ENCODE measurements around the gene TCP11L1. TPM values are rescaled to one million over a fixed set of nuclear protein-coding genes. Genes with fewer than 3 reads are reported as not detected.
"Not testable (repeated sequence)": the region's sequence is repeated elsewhere in the genome, so short reads cannot be mapped to it uniquely, and the experiment has no call there.

Gene TCP11L1
- total RNA-seq, 1 donor from 2014 or later: 13.8 TPM

DNA sequence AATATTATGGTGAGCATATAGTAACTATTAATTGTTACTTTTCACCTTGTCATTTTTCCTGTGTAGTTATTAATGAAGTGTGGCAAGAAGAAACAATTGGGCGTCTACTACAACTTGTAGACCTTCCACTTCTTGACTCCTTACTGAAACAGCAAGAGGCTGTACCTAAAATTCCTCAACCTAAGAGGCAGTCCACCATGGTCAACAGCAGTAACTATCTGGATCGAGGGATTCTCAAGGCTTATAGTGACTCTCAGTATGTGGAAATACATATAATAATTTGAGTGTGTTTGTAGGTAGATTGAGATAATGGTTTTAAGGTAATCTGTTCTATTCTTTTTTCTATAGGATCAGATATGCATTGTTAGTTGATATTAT, 10.8 kb upstream of the TCP11L1 start:
- intact Hi-C loops (cut with micrococcal nuclease): no loop called here

DNA sequence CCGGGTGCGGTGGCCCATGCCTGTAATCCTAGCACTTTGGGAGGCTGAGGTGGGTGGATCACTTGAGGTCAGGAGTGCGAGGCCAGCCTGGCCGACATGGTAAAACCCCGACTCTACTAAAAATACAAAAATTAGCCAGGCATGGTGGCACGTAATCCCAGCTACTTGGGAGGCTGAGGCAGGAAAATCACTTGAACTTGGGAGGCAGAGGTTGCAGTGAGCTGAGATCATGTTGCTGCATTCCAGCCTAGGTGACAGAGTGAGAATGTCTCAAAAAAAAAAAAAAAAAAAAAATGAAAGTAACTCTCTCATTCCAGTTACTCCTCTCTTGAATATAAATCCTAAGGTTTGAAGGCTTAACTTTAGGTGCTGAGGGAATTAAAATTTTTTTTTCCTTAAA, 10.2 kb upstream of the TCP11L1 start:
- intact Hi-C loops (cut with micrococcal nuclease): not testable (repeated sequence)

DNA sequence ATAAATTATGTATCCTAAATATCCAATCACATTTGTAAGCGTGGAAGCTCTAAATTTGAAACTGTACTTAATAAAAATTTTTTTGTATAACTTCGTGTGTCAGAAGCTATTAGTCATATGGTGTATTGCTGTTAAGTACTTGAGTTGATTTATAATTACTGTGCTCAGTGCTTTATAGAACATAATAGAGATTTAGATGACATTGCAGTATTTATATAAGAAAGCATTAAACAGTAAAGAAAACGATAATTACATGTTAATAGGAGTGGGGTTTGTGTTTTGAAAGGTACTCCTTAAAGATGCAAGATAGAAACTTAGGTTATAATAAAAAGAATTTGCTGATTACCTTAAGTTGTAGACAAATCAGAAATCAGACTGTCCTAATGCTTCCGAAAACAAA, 5.9 kb upstream of the TCP11L1 start:
- intact Hi-C loops (cut with micrococcal nuclease): loop anchor here (10.0 kb wide), 1 partner anchor 1021 kb away; the partner anchor contains the start of gene CAPRIN1

- intact Hi-C loops (cut with micrococcal nuclease): loop anchor here (10.0 kb wide), 1 partner anchor 1020 kb away; the partner anchor contains the start of gene CAPRIN1
These were observed 4.4 kb upstream of the TCP11L1 start for GRCh38 chr11:33035011-33035410.

DNA sequence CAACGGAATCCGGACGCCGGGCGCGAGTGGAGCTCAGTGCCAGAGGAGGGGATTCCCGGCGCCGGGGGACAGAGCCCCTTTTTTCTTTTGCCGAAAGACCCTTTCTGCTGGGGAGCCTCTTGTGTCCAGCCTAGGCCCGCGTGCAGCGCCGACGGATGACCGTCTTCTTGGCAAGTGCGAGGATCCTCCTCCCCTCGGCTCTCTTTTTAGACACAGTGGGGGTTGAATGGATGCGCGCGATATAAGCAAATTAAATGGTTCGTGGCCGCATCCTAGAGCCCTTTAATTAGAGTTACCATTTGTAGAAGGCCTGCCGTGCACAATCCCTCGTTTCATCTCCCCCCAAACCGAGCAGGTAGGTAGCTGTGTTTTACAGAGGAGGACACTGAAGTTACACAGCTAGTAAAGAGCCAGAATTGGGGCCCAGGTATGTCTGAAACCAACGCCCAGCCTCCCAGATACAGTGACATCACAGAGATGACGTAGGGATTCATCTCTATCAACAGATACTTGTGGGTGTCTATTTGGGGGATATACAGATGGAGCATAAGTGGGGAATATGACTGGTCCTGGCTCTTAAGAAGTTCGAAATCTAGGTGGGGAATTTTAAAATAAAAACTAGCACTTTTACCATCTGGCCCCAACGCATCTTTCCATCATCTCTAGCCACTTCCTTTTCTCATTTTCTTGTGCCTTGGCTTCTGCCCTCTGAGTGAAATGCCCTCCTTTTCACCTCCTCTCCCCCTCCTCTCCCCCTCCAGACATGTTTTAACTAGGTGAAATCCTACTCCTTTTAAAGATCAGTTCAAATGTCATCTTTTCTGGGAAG, 875 bp downstream of the TCP11L1 start:
- intact Hi-C loops (cut with micrococcal nuclease): loop anchor here (1.0 to 2.0 kb wide), 2 partner anchors 80 to 211 kb away; partner anchors contain the start of gene PRRG4

DNA sequence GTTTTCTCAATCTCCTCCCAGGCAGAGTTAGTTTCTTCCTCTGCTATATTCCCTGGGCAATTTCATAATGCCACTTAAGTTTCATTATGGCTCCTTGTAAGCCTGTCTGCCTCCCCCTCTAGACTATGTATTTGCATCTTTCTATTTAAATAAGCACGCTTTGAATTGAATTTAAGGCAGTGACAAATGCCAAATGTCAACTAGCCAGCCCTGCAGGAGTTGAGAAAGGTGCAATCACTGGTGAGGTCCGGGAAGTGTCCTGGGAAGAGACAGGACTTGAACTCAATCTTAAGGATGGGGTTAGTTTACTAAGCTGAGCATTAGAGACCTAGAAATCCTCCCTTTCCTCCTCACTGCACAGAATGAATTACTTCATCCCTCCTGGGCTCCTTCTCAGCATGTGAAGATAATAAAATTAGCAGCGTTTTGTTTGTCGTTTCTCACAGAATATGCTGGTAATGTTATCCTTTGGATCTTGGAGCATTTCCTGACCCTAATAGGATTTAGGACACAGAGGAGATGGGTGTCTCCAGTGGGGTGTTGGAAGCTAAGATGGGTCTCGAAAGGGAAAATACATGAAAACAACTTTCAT, 1.6 kb downstream of the TCP11L1 start:
- intact Hi-C loops (cut with micrococcal nuclease): loop anchor here (1.0 to 2.0 kb wide), 2 partner anchors 81 to 212 kb away; partner anchors contain the start of gene PRRG4

DNA sequence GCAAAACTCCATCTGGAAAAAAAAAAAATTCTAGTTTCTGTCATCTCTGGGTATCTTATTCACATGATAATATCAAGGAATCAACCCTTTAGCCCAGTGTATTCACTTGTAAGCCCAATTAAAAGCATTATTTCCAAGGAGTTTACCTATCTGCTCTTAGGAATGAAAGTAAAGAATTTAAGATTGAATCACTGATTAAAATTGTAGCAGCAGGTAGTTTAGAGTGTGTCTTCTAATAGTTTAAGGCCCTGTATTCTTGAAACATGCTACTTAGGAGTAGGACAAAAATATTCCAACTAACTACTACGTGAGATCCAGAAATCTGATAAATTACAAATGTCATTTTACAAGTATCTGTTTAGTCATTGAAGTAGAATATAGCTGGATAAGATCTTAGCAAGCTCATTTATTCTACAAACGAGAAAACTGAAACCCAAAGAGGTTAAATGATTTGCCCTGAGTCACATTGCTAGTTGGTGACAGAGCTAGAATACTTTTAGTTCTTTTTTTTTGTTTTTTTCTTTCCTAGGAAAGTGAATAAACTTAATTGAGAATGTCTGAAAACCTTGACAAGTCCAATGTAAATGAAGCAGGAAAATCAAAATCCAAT, 4.0 kb downstream of the TCP11L1 start:
- intact Hi-C loops (cut with micrococcal nuclease): no loop called here

DNA sequence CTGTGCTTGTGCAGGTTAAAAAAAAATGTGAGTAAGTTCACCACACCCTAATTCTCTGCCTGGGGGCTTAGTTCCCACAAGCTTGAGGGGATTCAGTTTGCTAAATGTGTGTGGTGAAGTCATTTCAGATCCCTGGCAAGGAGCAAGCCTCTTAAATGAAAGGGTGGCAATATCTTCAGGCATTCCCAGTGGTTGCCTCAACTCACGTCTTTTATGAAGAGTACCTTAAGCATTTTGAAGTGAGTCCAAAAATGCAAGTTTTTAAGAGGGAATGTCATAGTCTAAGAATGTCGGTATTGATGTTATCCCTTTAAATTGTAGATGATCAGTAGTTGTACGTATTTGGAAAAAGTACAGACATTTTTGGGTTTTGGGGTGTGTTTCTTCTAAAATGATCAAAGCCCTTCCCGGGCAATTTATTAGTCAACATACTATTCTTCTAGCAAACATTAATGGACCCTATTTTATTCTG, 4.9 kb downstream of the TCP11L1 start:
- intact Hi-C loops (cut with micrococcal nuclease): no loop called here

GRCh38 chr11:33045551-33046255, 6.3 kb downstream of the TCP11L1 start:
- intact Hi-C loops (cut with micrococcal nuclease): no loop called here

GRCh38 chr11:33048701-33049100, 9.3 kb downstream of the TCP11L1 start:
- intact Hi-C loops (cut with micrococcal nuclease): not testable (repeated sequence)

DNA sequence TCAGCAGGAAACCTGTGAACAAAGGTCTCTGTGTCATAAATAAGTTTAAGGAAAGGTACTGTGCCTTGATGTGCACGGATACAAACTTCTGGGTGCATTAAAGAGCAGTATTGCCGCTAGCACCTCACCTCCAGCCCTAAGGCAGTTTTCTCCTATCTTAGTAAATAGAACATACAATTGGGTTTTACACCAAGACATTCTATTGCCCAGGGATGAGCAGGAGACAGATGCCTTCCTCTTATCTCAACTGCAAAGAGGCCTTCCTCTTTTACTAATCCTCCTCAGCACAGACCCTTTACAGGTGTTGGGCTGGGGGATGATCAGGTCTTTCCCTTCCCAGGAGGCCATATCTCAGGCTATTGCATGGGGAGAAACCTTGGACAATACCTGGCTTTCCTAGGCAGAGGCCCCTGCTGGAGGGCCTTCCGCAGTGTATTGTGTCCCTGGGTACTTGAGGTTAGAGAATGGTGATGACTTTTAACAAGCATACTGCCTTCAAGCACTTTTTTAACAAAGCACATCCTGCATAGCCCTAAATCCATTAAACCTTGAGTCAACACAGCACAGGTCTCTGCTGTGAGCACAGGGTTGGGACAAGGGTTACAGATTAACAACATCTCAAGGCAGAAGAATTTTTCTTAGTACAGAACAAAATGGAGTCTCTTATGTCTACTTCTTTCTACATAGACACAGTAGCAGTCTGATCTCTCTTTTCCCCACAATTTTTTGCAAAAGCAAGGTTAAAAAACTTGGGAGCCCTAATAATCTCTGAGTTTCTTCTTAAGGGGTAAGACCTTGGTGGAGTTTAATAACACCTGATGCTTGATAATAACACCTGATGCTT, 10.4 kb downstream of the TCP11L1 start:
- intact Hi-C loops (cut with micrococcal nuclease): not testable (repeated sequence)

DNA sequence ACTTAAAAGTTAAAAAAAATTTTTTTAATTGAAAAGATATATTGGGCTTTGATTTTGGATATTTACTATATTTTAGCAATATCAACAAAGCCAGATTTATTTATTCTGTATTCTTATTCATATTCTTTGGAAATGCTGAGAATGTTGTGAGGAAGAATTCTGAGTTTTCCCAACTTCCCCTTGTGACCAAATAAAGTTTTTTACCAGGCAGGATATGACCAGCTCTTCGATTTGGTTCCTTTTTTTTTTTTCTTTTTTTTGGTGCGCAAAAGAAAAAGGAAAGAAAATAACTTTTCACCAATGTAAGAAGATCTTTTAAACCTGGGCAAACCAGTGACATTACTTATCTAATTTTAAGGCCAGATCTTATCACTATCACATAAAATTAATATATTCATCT, 12.9 kb downstream of the TCP11L1 start:
- intact Hi-C loops (cut with micrococcal nuclease): no loop called here

DNA sequence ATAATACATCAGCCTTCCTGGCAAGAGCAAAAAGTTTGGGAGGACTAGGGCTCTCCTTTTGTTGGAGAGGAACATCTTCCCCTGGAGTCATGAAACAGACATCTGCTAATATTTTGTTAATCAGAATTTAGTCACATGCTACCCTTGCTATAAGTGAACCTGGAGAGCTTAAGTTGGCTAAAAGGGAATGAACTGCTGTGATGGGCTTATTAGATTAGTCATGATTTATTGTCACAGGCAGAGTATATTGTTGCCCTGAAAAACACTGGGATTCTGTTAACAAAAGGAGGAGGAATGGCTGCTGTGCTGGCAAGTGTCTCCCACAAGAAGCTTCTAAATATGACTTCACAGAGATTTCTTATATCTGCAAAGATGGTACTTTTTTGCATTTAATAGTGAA, 16.0 kb downstream of the TCP11L1 start:
- intact Hi-C loops (cut with micrococcal nuclease): no loop called here

DNA sequence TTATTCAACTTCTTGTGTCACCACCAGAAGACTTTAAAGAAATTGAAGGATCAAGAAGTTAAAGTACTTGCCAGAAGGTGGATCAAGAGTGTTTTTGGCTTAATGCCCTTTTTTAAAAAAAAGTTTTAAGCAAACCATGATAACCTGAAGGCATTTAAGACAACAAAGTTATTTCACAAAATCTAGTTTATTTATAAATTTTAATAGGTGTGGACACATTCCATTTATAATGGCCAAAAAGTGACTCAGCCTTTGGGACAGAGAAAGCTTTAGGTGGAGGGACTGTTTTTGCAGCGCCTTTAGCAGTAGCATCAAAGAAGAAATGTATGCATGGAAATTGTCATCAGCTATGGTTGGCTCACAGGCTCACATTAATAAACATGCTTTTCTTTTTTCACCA, 17.9 kb downstream of the TCP11L1 start:
- intact Hi-C loops (cut with micrococcal nuclease): no loop called here

- intact Hi-C loops (cut with micrococcal nuclease): no loop called here
These were observed 20.1 kb downstream of the TCP11L1 start for GRCh38 chr11:33059331-33060007.

GRCh38 chr11:33060271-33060670, 20.9 kb downstream of the TCP11L1 start:
- intact Hi-C loops (cut with micrococcal nuclease): no loop called here

DNA sequence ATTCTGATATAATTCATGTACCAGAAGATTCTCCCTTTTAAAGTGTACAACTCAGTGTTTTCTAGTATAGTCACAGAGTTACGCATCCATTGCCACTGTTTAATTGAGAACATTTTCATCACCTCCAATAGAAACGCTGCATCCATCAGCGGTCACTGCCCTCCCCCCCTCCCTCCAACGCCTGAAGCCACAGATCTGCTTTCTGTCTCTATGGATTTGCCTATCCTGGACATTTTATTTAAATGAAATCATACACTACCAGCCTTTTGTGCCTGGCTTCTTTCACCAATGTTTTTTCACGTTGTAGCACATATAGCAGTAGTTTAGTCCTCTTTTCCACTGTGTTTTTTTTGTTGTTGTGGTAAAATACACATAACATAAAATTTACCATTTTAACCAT, 22.8 kb downstream of the TCP11L1 start:
- intact Hi-C loops (cut with micrococcal nuclease): no loop called here

GRCh38 chr11:33063326-33063881, 24.0 kb downstream of the TCP11L1 start:
- intact Hi-C loops (cut with micrococcal nuclease): loop anchor here (1.0 kb wide), 1 partner anchor 52 kb away; no protein-coding TSS in a partner anchor

DNA sequence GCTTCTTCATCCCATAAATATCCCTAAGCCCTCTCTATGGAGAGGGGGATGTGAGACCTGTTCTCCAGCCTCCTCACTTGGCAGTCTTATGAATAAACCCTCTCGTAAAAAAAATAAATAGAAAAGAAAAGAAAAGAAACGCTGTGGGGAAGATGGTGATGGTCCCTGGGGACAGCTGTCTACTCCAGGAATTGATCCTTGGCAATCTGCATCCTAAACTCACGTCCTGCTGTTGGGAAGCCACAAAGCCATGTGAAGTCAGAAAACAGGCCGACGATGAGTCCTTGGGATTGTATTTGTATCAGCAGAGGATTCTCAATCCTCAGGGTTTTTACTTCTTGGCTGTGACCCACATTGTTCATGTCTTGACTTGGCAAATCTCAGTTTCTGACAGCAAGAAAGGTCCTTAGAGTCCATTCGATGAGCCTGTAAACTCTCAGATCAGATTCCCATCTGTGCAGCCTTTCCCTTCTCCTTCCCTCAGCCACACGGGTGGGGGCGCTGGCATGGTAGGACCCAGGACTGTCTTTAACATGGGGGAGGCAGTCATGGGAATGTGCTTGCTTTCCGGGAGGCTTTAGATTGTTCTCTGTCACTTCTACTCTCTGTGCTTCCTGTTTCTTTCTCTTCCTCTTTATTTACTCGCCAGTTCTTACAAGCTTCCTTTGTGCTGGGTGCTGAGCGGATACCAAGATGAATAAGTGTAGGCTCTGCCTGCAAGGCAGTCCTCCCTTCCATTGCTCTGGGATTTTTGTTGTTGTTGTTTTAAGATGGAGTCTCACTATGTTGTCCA, 24.9 kb downstream of the TCP11L1 start:
- intact Hi-C loops (cut with micrococcal nuclease): loop anchor here (2.0 kb wide), 1 partner anchor 169 kb away; no protein-coding TSS in a partner anchor
